T-cell (primary cell): ENCODE results near the gene SPINT2. TPM values are rescaled to one million over a fixed set of nuclear protein-coding genes. Genes with fewer than 3 reads are reported as not detected.

Experiments
- ATAC-seq, 4 experiments: fragments of 200-7000 bp in 3 of 4; fragments of 150-1000 bp in 1 of 4; cut with Tn5 transposase; replicated peaks in 1 of 4; 1 replicate in 3 of 4; 2 replicates in 1 of 4; pipeline ENCODE4 v1.10.0; 2021; ENCODE audit warnings: moderate library complexity in 3 of 4, mild to moderate bottlenecking in 2 of 4, moderate number of reproducible peaks in 1 of 4
- CTCF ChIA-PET, 2 donors: fragments of 300-600 bp; sonication (Branson Sonifier 250); formaldehyde crosslinking; loops; one replicate each; lab custom pipeline; 2022; ENCODE audit warnings: antibody characterized with exemption in 2 of 2; lab: Charles Lee
- POLR2A ChIA-PET, 2 donors: fragments of 300-600 bp; sonication (Branson Sonifier 250); formaldehyde crosslinking; loops; one replicate each; lab custom pipeline; 2022; ENCODE audit warnings: antibody characterized with exemption in 2 of 2; lab: Charles Lee
- DNase-seq, 35 experiments: peaks; one replicate each; pipeline versions ENCODE4 v3.0.0 to v3.0.0-alpha.2; 2013 to 2023
- H3K27ac ChIP-seq: one replicate; pipeline ENCODE4 v1.5.1; 2013; ENCODE audit warnings: low read length
- H3K27me3 ChIP-seq, 2 experiments: replicated peaks in 1 of 2; 1 replicate in 1 of 2; 2 replicates in 1 of 2; pipeline versions ENCODE4 v1.6.1 to v1.7.0; 2013; ENCODE audit warnings: low read length in 1 of 2, mixed read lengths in 1 of 2; ENCODE audit not compliant: control insufficient read depth in 2 of 2, insufficient read depth in 2 of 2; ENCODE audit errors: extremely low read depth in 1 of 2
- H3K36me3 ChIP-seq, 2 donors: 1 replicate in 1 of 2; 2 replicates in 1 of 2; pipeline versions ENCODE4 v1.6.1 to v1.7.0; 2013; ENCODE audit warnings: low read length in 1 of 2; ENCODE audit not compliant: control insufficient read depth in 2 of 2, insufficient read depth in 1 of 2; ENCODE audit errors: extremely low read depth in 1 of 2
- H3K4me1 ChIP-seq, 2 experiments: 1 replicate in 1 of 2; 2 replicates in 1 of 2; pipeline versions ENCODE4 v1.6.1 to v1.7.0; 2013; ENCODE audit warnings: low read length in 2 of 2, mixed read lengths in 1 of 2; ENCODE audit not compliant: insufficient read depth in 2 of 2, control insufficient read depth in 1 of 2; ENCODE audit errors: extremely low read depth in 1 of 2
- H3K4me3 ChIP-seq, 2 donors: 1 replicate in 1 of 2; 2 replicates in 1 of 2; pipeline versions ENCODE4 v1.5.1 to v1.7.0; 2013; ENCODE audit warnings: mild to moderate bottlenecking in 2 of 2, low read length in 1 of 2, moderate library complexity in 1 of 2; ENCODE audit not compliant: control insufficient read depth in 1 of 2; ENCODE audit errors: extremely low read depth in 1 of 2
- H3K9me3 ChIP-seq: 2 replicates; pipeline ENCODE4 v1.7.0; 2013
- H3K27ac Mint-ChIP-seq, 2 donors: one replicate each; pipeline ENCODE4 v1.8.0; 2020 to 2021; ENCODE audit warnings: mild to moderate bottlenecking in 2 of 2, mixed read lengths in 2 of 2
- H3K27me3 Mint-ChIP-seq, 2 donors: one replicate each; pipeline ENCODE4 v1.8.0; 2021 to 2022; ENCODE audit warnings: mixed read lengths in 2 of 2
- H3K36me3 Mint-ChIP-seq: one replicate; pipeline ENCODE4 v1.8.0; 2021; ENCODE audit warnings: mixed read lengths
- H3K4me1 Mint-ChIP-seq, 3 donors: one replicate each; pipeline ENCODE4 v1.8.0; 2020 to 2022; ENCODE audit warnings: mixed read lengths in 3 of 3, mild to moderate bottlenecking in 1 of 3
- H3K4me3 Mint-ChIP-seq, 3 donors: one replicate each; pipeline ENCODE4 v1.8.0; 2020 to 2022; ENCODE audit warnings: mild to moderate bottlenecking in 3 of 3, mixed read lengths in 3 of 3, moderate library complexity in 3 of 3
- H3K9me3 Mint-ChIP-seq, 3 donors: one replicate each; pipeline ENCODE4 v1.8.0; 2020 to 2022; ENCODE audit warnings: mixed read lengths in 3 of 3
- WGBS: methylation state at CpG from one replicate; pipeline ENCODE4 v1.1.5; 2013; ENCODE audit warnings: missing lambda C conversion rate; ENCODE audit not compliant: insufficient coverage; 5-methylcytosine and 5-hydroxymethylcytosine counted together
- total RNA-seq, 35 experiments: library from RNA in 6 of 35; stranded (reverse) in 6 of 35; fragments of 120-200 nt in 1 of 35; gene quantifications; one replicate each; pipeline versions ENCODE4 v1.2.1 to v1.2.4 and lab custom pipeline; 2013 to 2026

Gene SPINT2
- total RNA-seq (10 to 100 TPM; 30.3 to 48.5 (median 37.9) TPM), total RNA-seq (lab: John Stamatoyannopoulos, UW) (9.2 to 35.3 (median 20.4) reads per million in 29 experiments)
- total RNA-seq (2013), result 21.2 TPM

- H3K27me3 ChIP-seq, result peaks cover 0 to 11% of the 10 kb centered on the region in 2 experiments
- H3K36me3 Mint-ChIP-seq, result no peaks in the 10 kb centered on the region
- H3K4me1 ChIP-seq, result peaks cover 3 to 22% of the 10 kb centered on the region in 2 experiments
- 3% methylated on average over 77 of the region's 78 CpGs for WGBS
- peak within 1 kb of the TSS; percentile 74 to 85 for H3K27ac Mint-ChIP-seq
- peak within 1 kb of the TSS; percentile 67 to 74 for H3K4me3 ChIP-seq
- peaks cover 32 to 40% (median 35%) of the 10 kb centered on the region in 3 donors for H3K4me1 Mint-ChIP-seq
- H3K4me3 Mint-ChIP-seq, result peak within 1 kb of the TSS; percentile 82 to 87 (median 83)
- ChIA-PET POLR2A (no interaction called here), CTCF (interaction anchor here in 1 of 2 donors (1.0 kb wide), 1 partner anchor 71 kb away, joined by 3 read pairs; the partner anchor contains the start of gene CATSPERG)
- ATAC-seq (peak; percentile 51 to 58 (median 56)), DNase-seq (peak in 28 of 35 experiments; percentile 23 to 70 (median 39))
- peaks cover 0 to 4% of the 10 kb centered on the region in 2 donors for H3K27me3 Mint-ChIP-seq
- H3K9me3 Mint-ChIP-seq, result no peaks in the 10 kb centered on the region
- H3K36me3 ChIP-seq, result no peaks in the 10 kb centered on the region
- peak within 1 kb of the TSS; percentile 53 for H3K27ac ChIP-seq
- no peaks in the 10 kb centered on the region for H3K9me3 ChIP-seq
Measured at GRCh38 chr19:38264486-38265212, at the start of gene SPINT2. Gene SPINT2, plus strand, starts transcription at chr19:38264573. Its CDS starts 320 bp downstream, at chr19:38264893.

GRCh38 chr19:38216785-38217641 lies 47.4 kb upstream of the SPINT2 start:
- Histone ChIP-seq H3K4me1 (peaks cover 0 to 16% of the 10 kb centered on the region in 2 experiments), H3K27me3 (peaks cover 7 to 93% of the 10 kb centered on the region in 2 experiments), H3K27ac (no peak overlapping the region), H3K4me3 (no peak overlapping the region), H3K36me3 (no peaks in the 10 kb centered on the region), H3K9me3 (no peaks in the 10 kb centered on the region)
- Mint-ChIP-seq H3K36me3 (no peaks in the 10 kb centered on the region), H3K4me1 (peaks cover 11 to 14% (median 12%) of the 10 kb centered on the region in 3 donors), H3K27ac (no peak overlapping the region), H3K4me3 (no peak overlapping the region), H3K27me3 (peaks cover 39 to 64% of the 10 kb centered on the region in 2 donors), H3K9me3 (no peaks in the 10 kb centered on the region)
- ChIA-PET CTCF (no interaction called here), POLR2A (no interaction called here)
- no peak for DNase-seq
- WGBS, result no CpG with 5 or more reads among the region's 26 CpGs
- no peak for ATAC-seq

- Mint-ChIP-seq H3K4me3 (no peak overlapping the region), H3K27me3 (peaks cover 42 to 67% of the 10 kb centered on the region in 2 donors), H3K9me3 (no peaks in the 10 kb centered on the region), H3K36me3 (no peaks in the 10 kb centered on the region), H3K4me1 (peaks cover 16 to 17% (median 16%) of the 10 kb centered on the region in 3 donors), H3K27ac (no peak overlapping the region)
- Histone ChIP-seq H3K9me3 (no peaks in the 10 kb centered on the region), H3K4me1 (peaks cover 0 to 15% of the 10 kb centered on the region in 2 experiments), H3K27me3 (peaks cover 9 to 93% of the 10 kb centered on the region in 2 experiments), H3K4me3 (no peak overlapping the region), H3K36me3 (no peaks in the 10 kb centered on the region), H3K27ac (no peak overlapping the region)
- WGBS, result 100% methylated on average over 1 of the region's 3 CpGs
- POLR2A ChIA-PET, result interaction anchor here in 1 of 2 donors (0.6 kb wide), 1 partner anchor 1109 kb away, joined by 3 read pairs; no protein-coding TSS in a partner anchor
- CTCF ChIA-PET, result no interaction called here
- DNase-seq (no peak), ATAC-seq (no peak)
Measured at GRCh38 chr19:38218204-38218603, 46.2 kb upstream of the SPINT2 start.

- no peaks in the 10 kb centered on the region for H3K9me3 ChIP-seq
- Mint-ChIP-seq H3K4me1 (peaks cover 15 to 17% (median 15%) of the 10 kb centered on the region in 3 donors), H3K4me3 (no peak overlapping the region), H3K27me3 (peaks cover 42 to 67% of the 10 kb centered on the region in 2 donors), H3K36me3 (no peaks in the 10 kb centered on the region), H3K9me3 (no peaks in the 10 kb centered on the region), H3K27ac (no peak overlapping the region)
- peaks cover 2 to 11% of the 10 kb centered on the region in 2 experiments for H3K4me1 ChIP-seq
- ATAC-seq, result no peak
- ChIA-PET CTCF (no interaction called here), POLR2A (no interaction called here)
- H3K27ac ChIP-seq, result no peak overlapping the region
- no peaks in the 10 kb centered on the region for H3K36me3 ChIP-seq
- no peak overlapping the region for H3K4me3 ChIP-seq
- 83% methylated on average over 9 of the region's 10 CpGs for WGBS
- no peak for DNase-seq
- H3K27me3 ChIP-seq, result peaks cover 11 to 91% of the 10 kb centered on the region in 2 experiments
Measured at GRCh38 chr19:38219221-38219620, 45.2 kb upstream of the SPINT2 start.

GRCh38 chr19:38221421-38221820 lies 43.0 kb upstream of the SPINT2 start:
- H3K9me3 ChIP-seq, result no peaks in the 10 kb centered on the region
- no peak for ATAC-seq
- WGBS, result 100% methylated on average over 4 of the region's 6 CpGs
- H3K27me3 ChIP-seq, result peaks cover 14 to 92% of the 10 kb centered on the region in 2 experiments
- no peak for DNase-seq
- H3K27ac Mint-ChIP-seq, result no peak overlapping the region
- peaks cover 2 to 12% of the 10 kb centered on the region in 2 experiments for H3K4me1 ChIP-seq
- H3K36me3 Mint-ChIP-seq, result no peaks in the 10 kb centered on the region
- H3K36me3 ChIP-seq, result no peaks in the 10 kb centered on the region
- CTCF ChIA-PET, result interaction anchor here in 1 of 2 donors (0.6 kb wide), 1 partner anchor 13 kb away, joined by 5 read pairs; no protein-coding TSS in a partner anchor
- H3K9me3 Mint-ChIP-seq, result no peaks in the 10 kb centered on the region
- peaks cover 43 to 74% of the 10 kb centered on the region in 2 donors for H3K27me3 Mint-ChIP-seq
- no peak overlapping the region for H3K4me3 Mint-ChIP-seq
- H3K4me3 ChIP-seq, result no peak overlapping the region
- H3K4me1 Mint-ChIP-seq, result peaks cover 15 to 20% (median 15%) of the 10 kb centered on the region in 3 donors
- POLR2A ChIA-PET, result no interaction called here
- H3K27ac ChIP-seq, result no peak overlapping the region
